K562 (cell line): ENCODE data around the gene MARS1.

Experiments
- NFYB ChIP-seq: IDR thresholded peaks from 2 replicates; pipeline ENCODE4 v1.6.1; 2011; ENCODE audit warnings: mild to moderate bottlenecking, moderate library complexity; ENCODE audit not compliant: insufficient read length; ENCODE audit errors: extremely low read depth
- PRMT5 ChIP-seq: sonication (generic); formaldehyde crosslinking; IDR thresholded peaks from 2 replicates; pipeline ENCODE4 v1.5.0; 2020; ENCODE audit warnings: missing genetic modification reagents
- RFX1 ChIP-seq: fragments of 450-650 bp; IDR thresholded peaks from 2 replicates; pipeline ENCODE4 v1.6.1; 2016; ENCODE audit warnings: mild to moderate bottlenecking, moderate library complexity
- SMARCC2 ChIP-seq: fragments of 450-650 bp; IDR thresholded peaks from 2 replicates; pipeline ENCODE4 v1.6.1; 2017; ENCODE audit warnings: antibody characterized with exemption, moderate library complexity, mild to moderate bottlenecking, low read depth
- THAP7 ChIP-seq: fragments of 250-450 bp; sonication (Bioruptor Pico); IDR thresholded peaks from 2 replicates; pipeline ENCODE4 v1.5.0; 2021
- ZKSCAN8 ChIP-seq: fragments of 200-800 bp; sonication (Bioruptor generic); IDR thresholded peaks from 2 replicates; pipeline ENCODE4 v1.6.1; 2016; ENCODE audit warnings: missing genetic modification characterization, missing compliant biosample characterization

- TF ChIP-seq ZKSCAN8 (CRISPR knock-in tag), result no peak
- no peak for TF ChIP-seq THAP7 (CRISPR knock-in tag)
- TF ChIP-seq SMARCC2, result no peak
- no peak for TF ChIP-seq PRMT5
- TF ChIP-seq NFYB, result no peak
- no peak for TF ChIP-seq RFX1
Measured at GRCh38 chr12:57467212-57467874, 20.5 kb upstream of the MARS1 start.
